Neural cell (in vitro differentiated cells): ENCODE data around the gene SAMD1. TPM values are rescaled to one million over a fixed set of nuclear protein-coding genes. Genes with fewer than 3 reads are reported as not detected.
A peak's percentile ranks its signal among the peaks of the same experiment; 100 is the strongest.
"Not testable (repeated sequence)": the region's sequence is repeated elsewhere in the genome, so short reads cannot be mapped to it uniquely, and the experiment has no call there.

Experiments
- H2AFZ ChIP-seq: fragments of 200-600, 300-800 bp; sonication (generic), shearing (Covaris generic); 2 replicates; pipeline ENCODE4 v1.6.0; 2014; ENCODE audit warnings: low read depth, mild to moderate bottlenecking, antibody characterized with exemption, low read length, moderate library complexity
- H3F3A ChIP-seq: fragments of 200-600 bp; shearing (Covaris generic); 2 replicates; pipeline ENCODE4 v1.6.1; 2016; ENCODE audit warnings: mild to moderate bottlenecking, moderate library complexity, mixed read lengths, antibody characterized with exemption, low read length; ENCODE audit not compliant: insufficient read depth, poor library complexity, severe bottlenecking
- H3K27ac ChIP-seq: fragments of 200-600, 300-800 bp; sonication (generic), shearing (Covaris generic); 2 replicates; pipeline ENCODE4 v1.5.1; 2014; ENCODE audit warnings: mild to moderate bottlenecking, low read length, moderate library complexity
- H3K27me3 ChIP-seq: fragments of 300-800, 200-600 bp; sonication (generic), shearing (Covaris generic); 2 replicates; pipeline ENCODE4 v1.6.0; 2014; ENCODE audit warnings: mild to moderate bottlenecking, low read depth, low read length, moderate library complexity; ENCODE audit not compliant: insufficient read depth
- H3K36me3 ChIP-seq: fragments of 300-800, 200-600 bp; sonication (generic), shearing (Covaris generic); 2 replicates; pipeline ENCODE4 v1.5.1; 2014; ENCODE audit warnings: mild to moderate bottlenecking, antibody characterized with exemption, low read length, moderate library complexity; ENCODE audit not compliant: insufficient read depth
- H3K4me2 ChIP-seq: fragments of 300-800, 200-600 bp; sonication (generic), shearing (Covaris generic); 2 replicates; pipeline ENCODE4 v1.6.0; 2014; ENCODE audit warnings: mild to moderate bottlenecking, low read length
- H3K4me3 ChIP-seq: fragments of 300-800, 200-600 bp; sonication (generic), shearing (Covaris generic); 2 replicates; pipeline ENCODE4 v1.5.1; 2014; ENCODE audit warnings: mild to moderate bottlenecking, low read length, moderate library complexity
- H3K79me2 ChIP-seq: fragments of 200-600 bp; shearing (Covaris generic); replicated peaks from 2 replicates; pipeline ENCODE4 v1.6.0; 2014; ENCODE audit warnings: mild to moderate bottlenecking, low read length, moderate library complexity; ENCODE audit not compliant: insufficient read depth
- H3K9ac ChIP-seq: fragments of 300-800, 200-600 bp; sonication (generic), shearing (Covaris generic); 2 replicates; pipeline ENCODE4 v1.6.1; 2016; ENCODE audit warnings: mild to moderate bottlenecking, low read length, mixed read lengths
- H3K9me2 ChIP-seq: fragments of 200-600 bp; shearing (Covaris generic); 2 replicates; pipeline ENCODE4 v1.6.1; 2016; ENCODE audit warnings: mild to moderate bottlenecking, low read length, mixed read lengths; ENCODE audit not compliant: insufficient read depth
- H3K9me3 ChIP-seq: fragments of 200-600, 300-800 bp; sonication (generic), shearing (Covaris generic); 2 replicates; pipeline ENCODE4 v1.6.1; 2016; ENCODE audit warnings: mild to moderate bottlenecking, mixed run types, low read length, moderate library complexity, mixed read lengths
- H4K20me1 ChIP-seq: fragments of 200-600 bp; shearing (Covaris generic); 2 replicates; pipeline ENCODE4 v1.6.1; 2016; ENCODE audit warnings: mild to moderate bottlenecking, mixed run types; ENCODE audit not compliant: insufficient read depth
- CTCF ChIP-seq: fragments of 450-650 bp; IDR thresholded peaks from 2 replicates; pipeline ENCODE4 v1.5.1; 2014; ENCODE audit warnings: antibody characterized with exemption, mild to moderate bottlenecking, moderate library complexity; ENCODE audit not compliant: poor library complexity, severe bottlenecking
- EP300 ChIP-seq: fragments of 450-650 bp; conservative IDR thresholded peaks from 2 replicates; pipeline ENCODE4 v1.6.1; 2014; ENCODE audit warnings: antibody characterized with exemption, mild to moderate bottlenecking, moderate library complexity; ENCODE audit not compliant: poor library complexity, severe bottlenecking
- EZH2 ChIP-seq: fragments of 200-600, 300-800 bp; shearing (Covaris generic), sonication (generic); IDR thresholded peaks from 2 replicates; pipeline ENCODE4 v1.6.1; 2014; ENCODE audit warnings: antibody characterized with exemption, low read length, borderline replicate concordance, mild to moderate bottlenecking; ENCODE audit not compliant: insufficient read depth, poor library complexity, severe bottlenecking
- MXI1 ChIP-seq: fragments of 450-650 bp; conservative IDR thresholded peaks from 2 replicates; pipeline ENCODE4 v1.6.1; 2014; ENCODE audit warnings: antibody characterized with exemption, mild to moderate bottlenecking; ENCODE audit not compliant: poor library complexity, severe bottlenecking
- POLR2AphosphoS5 ChIP-seq: IDR thresholded peaks from 2 replicates; pipeline ENCODE4 v1.6.1; 2012
- RAD21 ChIP-seq: fragments of 450-650 bp; conservative IDR thresholded peaks from 2 replicates; pipeline ENCODE4 v1.6.1; 2014; ENCODE audit warnings: antibody characterized with exemption, mild to moderate bottlenecking, moderate library complexity
- REST ChIP-seq: IDR thresholded peaks from 2 replicates; pipeline ENCODE4 v1.6.1; 2012; ENCODE audit warnings: borderline replicate concordance
- SMC3 ChIP-seq: fragments of 450-650 bp; conservative IDR thresholded peaks from 2 replicates; pipeline ENCODE4 v1.6.1; 2014; ENCODE audit warnings: antibody characterized with exemption, mild to moderate bottlenecking, moderate library complexity; ENCODE audit not compliant: poor library complexity
- TAF1 ChIP-seq: IDR thresholded peaks from 2 replicates; pipeline ENCODE4 v1.6.1; 2012; ENCODE audit warnings: low read depth
- polyA plus RNA-seq: library from polyadenylated mRNA; depleted of rRNA; stranded (reverse); fragments of >200 nt; gene quantifications from 2 replicates; pipeline ENCODE4 v1.2.3, GENCODE V29; 2014

Gene SAMD1
- polyA plus RNA-seq, 1 donor from 2014 or later: 38.1 TPM

- H3K27me3 ChIP-seq, H3K4me2 ChIP-seq, H3K9me2 ChIP-seq, H3K4me3 ChIP-seq, H3K9me3 ChIP-seq, H2AFZ ChIP-seq, H3K9ac ChIP-seq, H3K27ac ChIP-seq, H3K79me2 ChIP-seq, H3K36me3 ChIP-seq, H4K20me1 ChIP-seq, H3F3A ChIP-seq: not testable (repeated sequence)
- TF ChIP-seq CTCF: peak; percentile 45
Observed at GRCh38 chr19:14042659-14043608, 47.6 kb downstream of the SAMD1 start.

GRCh38 chr19:14039181-14039580 is 51.4 kb downstream of the SAMD1 start:
- Histone ChIP-seq H3K9me2 (no peaks in the 10 kb centered on the region), H3K27me3 (no peaks in the 10 kb centered on the region), H3F3A (no peaks in the 10 kb centered on the region), H3K9ac (no peak overlapping the region), H3K4me2 (no peak overlapping the region), H2AFZ (no peak overlapping the region), H3K36me3 (no peaks in the 10 kb centered on the region), H3K4me3 (no peak overlapping the region), H3K79me2 (no peaks in the 10 kb centered on the region), H3K9me3 (no peaks in the 10 kb centered on the region), H3K27ac (no peak overlapping the region), H4K20me1 (no peaks in the 10 kb centered on the region)
- TF ChIP-seq SMC3 (no peak), MXI1 (no peak), RAD21 (no peak), EZH2 (no peak), CTCF (no peak), POLR2AphosphoS5 (no peak), TAF1 (no peak), EP300 (no peak), REST (no peak)

Other genes starting within 250 kb of the SAMD1 start
- gene NANOS3, start 213.6 kb downstream of the SAMD1 start, polyA plus RNA-seq: 3.2 and 3.8 TPM in 2 replicates
- gene BRME1, start 184.6 kb downstream of the SAMD1 start, polyA plus RNA-seq: 6.2 and 8.5 TPM in 2 replicates
- gene CC2D1A, start 184.6 kb downstream of the SAMD1 start, polyA plus RNA-seq: 24.5 and 26.9 TPM in 2 replicates
- gene PODNL1, start 152.3 kb downstream of the SAMD1 start, polyA plus RNA-seq: not detected in 2 replicates
- gene DCAF15, start 138.2 kb downstream of the SAMD1 start, polyA plus RNA-seq: 39.4 and 57.6 TPM in 2 replicates
- 2.2 and 3.0 TPM in 2 replicates for gene RFX1, start 84.4 kb downstream of the SAMD1 start, polyA plus RNA-seq
- gene RLN3, start 62.6 kb downstream of the SAMD1 start, polyA plus RNA-seq: not detected in 2 replicates
- 1.0 and 1.6 TPM in 2 replicates for gene IL27RA, start 59.0 kb downstream of the SAMD1 start, polyA plus RNA-seq
- gene PALM3, start 28.7 kb downstream of the SAMD1 start, polyA plus RNA-seq: 0.33 TPM in 1 of 2 replicates, not detected in the other
- gene MISP3, start 18.0 kb downstream of the SAMD1 start, polyA plus RNA-seq: 3.7 and 8.2 TPM in 2 replicates
- not detected in 2 replicates for gene C19orf67, start 5.0 kb downstream of the SAMD1 start, polyA plus RNA-seq
- 11.7 and 28.1 TPM in 2 replicates for gene PRKACA, start 27.0 kb upstream of the SAMD1 start, polyA plus RNA-seq
- 0.32 and 0.34 TPM in 2 replicates for gene ASF1B, start 45.8 kb upstream of the SAMD1 start, polyA plus RNA-seq
- gene ADGRL1, start 115.4 kb upstream of the SAMD1 start, polyA plus RNA-seq: 22.2 and 28.5 TPM in 2 replicates